Sigmoid colon (tissue), 7 donors: Measurements from ENCODE around the gene RHBG. TPM values are rescaled to one million over a fixed set of nuclear protein-coding genes. Genes with fewer than 3 reads are reported as not detected.

Experiments used
- DNase-seq: peaks from one replicate; pipeline ENCODE4 v3.0.0-alpha.2; 2019
- H3K27ac ChIP-seq, 4 donors: fragments of 200-600 bp; sonication (generic); one replicate each; pipeline ENCODE4 v1.5.1; 2016 to 2019; ENCODE audit warnings: mild to moderate bottlenecking in 1 of 4
- H3K27me3 ChIP-seq, 3 donors: fragments of 200-600 bp; sonication (generic); one replicate each; pipeline ENCODE4 v1.5.1; 2019; ENCODE audit warnings: mild to moderate bottlenecking in 1 of 3
- H3K36me3 ChIP-seq, 4 donors: fragments of 200-600 bp; sonication (generic); one replicate each; pipeline ENCODE4 v1.5.1; 2016 to 2019
- H3K4me1 ChIP-seq, 4 donors: fragments of 200-600 bp; sonication (generic); one replicate each; pipeline ENCODE4 v1.5.1; 2017 to 2019
- H3K4me3 ChIP-seq, 4 donors: fragments of 200-600 bp; sonication (generic); one replicate each; pipeline ENCODE4 v1.5.1; 2017 to 2019; ENCODE audit warnings: mild to moderate bottlenecking in 2 of 4, moderate library complexity in 1 of 4
- H3K9me3 ChIP-seq, 4 donors: fragments of 200-600 bp in 3 of 4; sonication (generic) in 3 of 4; one replicate each; pipeline versions ENCODE4 v1.5.1 to v1.6.1; 2013 to 2019
- EP300 ChIP-seq, 4 donors: sonication (generic); formaldehyde crosslinking; IDR thresholded peaks; one replicate each; pipeline ENCODE4 v1.6.1; 2017; ENCODE audit warnings: antibody characterized with exemption in 4 of 4
- POLR2A ChIP-seq, 2 donors: fragments of 450-650 bp; IDR thresholded peaks; one replicate each; pipeline ENCODE4 v1.6.1; 2016; ENCODE audit warnings: antibody characterized with exemption in 2 of 2, mild to moderate bottlenecking in 2 of 2, moderate library complexity in 2 of 2
- POLR2AphosphoS5 ChIP-seq, 4 donors: sonication (generic); formaldehyde crosslinking; IDR thresholded peaks; one replicate each; pipeline ENCODE4 v1.6.1; 2017; ENCODE audit warnings: antibody characterized with exemption in 4 of 4
- WGBS, 2 donors: extraction: QIAGEN DNeasy Blood & Tissue Kit; methylation state at CpG; one replicate each; pipeline ENCODE4 v1.1.7; 2013; 5-methylcytosine and 5-hydroxymethylcytosine counted together
- intact Hi-C: fragments of 100-400 bp; cut with DNase I; formaldehyde crosslinking; loops from one replicate; pipeline ENCODE4 v1.15.1; 2023
- polyA plus RNA-seq, 3 donors: library from polyadenylated mRNA; stranded (reverse); fragments of 200-250 nt; gene quantifications; one replicate each; pipeline ENCODE4 v1.2.3, GENCODE V29; 2013
- total RNA-seq, 4 donors: library from RNA; depleted of rRNA; stranded (reverse); fragments of >200 nt; gene quantifications; one replicate each; pipeline ENCODE4 v1.1.0, GENCODE V29; 2016
- TF ChIP-seq, protein P1 (sequence below), 4 experiments: fragments of 450-650 bp in 3 of 4; fragments of 200-600 bp in 1 of 4; IDR thresholded peaks; one replicate each; pipeline ENCODE4 v1.5.1; 2016 to 2019; ENCODE audit warnings: antibody characterized with exemption in 4 of 4, mild to moderate bottlenecking in 3 of 4, moderate library complexity in 2 of 4
- donor health status: healthy with polysubstance abuse.
- donor health status: Bipolar disorder and iron deficiency.
- donor health status: healthy.

Gene RHBG
- total and polyA plus RNA-seq, 7 donors, result not detected

DNA sequence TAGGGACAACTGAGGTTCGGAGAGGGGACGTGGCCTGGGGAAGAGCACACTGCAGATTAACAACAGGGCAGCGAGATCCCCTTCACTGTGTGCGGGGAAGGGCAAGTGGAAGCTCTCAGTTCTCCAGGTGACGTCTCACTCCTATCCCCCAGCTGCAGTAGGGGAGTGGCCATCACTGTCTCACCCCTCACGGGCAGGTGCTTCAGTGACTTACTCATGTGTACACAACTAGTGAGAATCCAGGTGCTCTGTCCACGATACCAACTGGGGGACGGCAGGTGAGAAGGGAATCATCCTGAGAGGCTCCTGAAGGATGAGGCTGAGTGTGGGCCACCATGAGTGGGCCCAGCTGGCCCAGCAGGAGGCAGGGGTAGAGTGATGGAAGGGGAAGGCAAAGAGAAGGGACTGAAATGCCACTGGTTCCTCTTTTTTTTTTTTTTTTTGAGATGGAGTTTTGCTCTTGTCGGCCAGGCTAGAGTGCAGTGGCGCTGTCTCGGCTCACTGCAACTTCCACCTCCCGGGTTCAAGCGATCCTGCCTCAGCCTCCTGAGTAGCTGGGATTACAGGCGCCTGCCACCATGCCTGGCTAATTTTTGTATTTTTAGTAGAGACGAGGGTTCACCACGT is 25.9 kb downstream of the RHBG start:
- Histone ChIP-seq H3K9me3 (no peaks in the 10 kb centered on the region), H3K27me3 (peaks cover 3 to 32% (median 20%) of the 10 kb centered on the region in 3 donors), H3K4me1 (no peaks in the 10 kb centered on the region), H3K4me3 (no peak overlapping the region), H3K36me3 (no peaks in the 10 kb centered on the region), H3K27ac (no peak overlapping the region)
- DNase-seq, result no peak
- intact Hi-C loops, result no loop called here
- TF ChIP-seq POLR2A (IDR thresholded peaks at IDR 0.05) (no peak), EP300 (IDR thresholded peaks at IDR 0.05) (no peak), POLR2AphosphoS5 (IDR thresholded peaks at IDR 0.05) (no peak)
- TF ChIP-seq, protein P1, sequence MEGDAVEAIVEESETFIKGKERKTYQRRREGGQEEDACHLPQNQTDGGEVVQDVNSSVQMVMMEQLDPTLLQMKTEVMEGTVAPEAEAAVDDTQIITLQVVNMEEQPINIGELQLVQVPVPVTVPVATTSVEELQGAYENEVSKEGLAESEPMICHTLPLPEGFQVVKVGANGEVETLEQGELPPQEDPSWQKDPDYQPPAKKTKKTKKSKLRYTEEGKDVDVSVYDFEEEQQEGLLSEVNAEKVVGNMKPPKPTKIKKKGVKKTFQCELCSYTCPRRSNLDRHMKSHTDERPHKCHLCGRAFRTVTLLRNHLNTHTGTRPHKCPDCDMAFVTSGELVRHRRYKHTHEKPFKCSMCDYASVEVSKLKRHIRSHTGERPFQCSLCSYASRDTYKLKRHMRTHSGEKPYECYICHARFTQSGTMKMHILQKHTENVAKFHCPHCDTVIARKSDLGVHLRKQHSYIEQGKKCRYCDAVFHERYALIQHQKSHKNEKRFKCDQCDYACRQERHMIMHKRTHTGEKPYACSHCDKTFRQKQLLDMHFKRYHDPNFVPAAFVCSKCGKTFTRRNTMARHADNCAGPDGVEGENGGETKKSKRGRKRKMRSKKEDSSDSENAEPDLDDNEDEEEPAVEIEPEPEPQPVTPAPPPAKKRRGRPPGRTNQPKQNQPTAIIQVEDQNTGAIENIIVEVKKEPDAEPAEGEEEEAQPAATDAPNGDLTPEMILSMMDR (IDR thresholded peaks at IDR 0.05), result no peak
- WGBS, 2 donors, result 64 to 73% methylated on average over 16 of the region's 16 CpGs

DNA sequence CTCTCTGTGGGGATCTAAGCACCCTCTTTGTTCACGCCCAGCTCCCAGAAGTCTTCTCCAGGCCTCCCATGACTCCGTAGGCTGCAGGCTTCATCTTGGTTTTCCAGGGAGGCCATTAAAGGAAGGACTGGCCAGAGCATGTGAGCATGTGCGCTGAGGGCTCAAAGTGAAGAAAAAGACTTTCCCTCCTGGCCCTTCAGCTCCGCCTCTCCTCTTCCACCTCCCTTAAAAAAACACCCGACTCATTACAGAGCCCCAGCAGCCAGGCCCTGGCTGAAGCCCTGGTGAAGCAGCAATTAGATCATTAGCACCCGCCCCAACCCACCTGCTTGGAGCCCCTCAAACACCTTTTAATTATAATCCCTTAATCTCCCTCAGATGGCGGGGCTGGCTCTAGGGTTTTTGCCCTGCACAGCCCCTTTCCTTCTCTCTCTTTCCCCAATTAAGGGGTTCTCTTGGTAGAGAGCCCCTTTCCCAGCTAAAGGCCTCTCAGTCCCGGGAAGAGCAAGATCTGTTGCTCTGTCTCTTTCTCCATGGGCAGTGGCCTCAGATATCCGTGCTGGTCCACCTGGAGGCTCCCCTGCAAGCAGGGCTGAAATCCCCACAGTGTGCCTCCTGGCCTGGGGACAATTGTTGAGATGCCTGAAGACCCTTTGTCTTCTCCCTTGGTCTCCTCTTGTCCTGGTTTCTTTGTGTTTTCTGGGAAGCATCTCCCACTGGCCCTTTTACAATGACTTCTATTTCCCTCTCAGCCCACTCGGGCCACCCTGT is 30.5 kb downstream of the RHBG start:
- Histone ChIP-seq H3K27ac (no peak overlapping the region), H3K9me3 (no peaks in the 10 kb centered on the region), H3K4me3 (no peak overlapping the region), H3K36me3 (no peaks in the 10 kb centered on the region), H3K27me3 (peaks cover 0 to 33% (median 0%) of the 10 kb centered on the region in 3 donors), H3K4me1 (no peaks in the 10 kb centered on the region)
- intact Hi-C loops, result no loop called here
- WGBS, 2 donors, result 81 to 88% methylated on average over 10 of the region's 10 CpGs
- no peak for TF ChIP-seq POLR2AphosphoS5 (IDR thresholded peaks at IDR 0.05)
- TF ChIP-seq POLR2A (IDR thresholded peaks at IDR 0.05), result no peak
- TF ChIP-seq EP300 (IDR thresholded peaks at IDR 0.05), result no peak
- TF ChIP-seq, protein P1 (IDR thresholded peaks at IDR 0.05), result no peak
- DNase-seq, result no peak

DNA sequence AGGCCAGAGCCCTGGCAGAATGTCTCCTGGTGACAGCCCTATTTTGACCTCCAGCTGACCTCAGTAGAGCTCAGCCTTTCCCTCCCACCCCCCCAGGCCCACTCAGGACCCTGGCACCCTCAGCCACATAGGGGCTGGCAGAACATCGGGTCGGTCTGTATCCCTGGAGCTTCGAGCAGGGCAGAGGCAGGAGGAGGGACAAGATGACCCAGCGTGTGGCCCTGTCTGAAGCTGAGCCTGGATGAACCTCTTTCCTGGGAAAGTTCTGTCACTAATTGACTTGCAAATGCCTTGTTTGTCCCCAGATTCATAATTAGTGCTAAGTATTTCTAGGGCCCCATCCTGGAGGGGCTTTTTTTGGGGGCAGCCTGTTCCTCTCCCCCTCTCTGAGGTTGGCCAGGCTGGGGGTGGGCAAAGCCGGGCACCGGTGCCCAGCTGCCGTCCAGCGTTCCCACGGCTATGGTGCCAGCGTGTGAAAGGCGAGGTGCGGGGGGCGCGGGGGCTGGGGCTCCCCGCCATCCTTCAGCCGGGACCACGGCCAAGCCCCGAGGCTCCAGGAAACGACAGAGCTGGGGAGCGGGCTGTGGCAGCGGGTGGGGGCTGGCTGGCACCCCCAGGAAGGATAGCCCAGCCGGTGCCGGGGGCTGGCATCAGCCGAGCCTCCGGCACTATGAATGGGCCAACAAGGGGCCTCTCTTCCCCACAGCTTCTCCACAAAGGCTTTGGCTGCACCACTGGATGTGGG is 31.4 kb downstream of the RHBG start:
- peaks cover 0 to 40% (median 0%) of the 10 kb centered on the region in 3 donors for H3K27me3 ChIP-seq
- H3K4me3 ChIP-seq, result no peak overlapping the region
- H3K36me3 ChIP-seq, result no peaks in the 10 kb centered on the region
- TF ChIP-seq POLR2AphosphoS5 (IDR thresholded peaks at IDR 0.05) (no peak), POLR2A (IDR thresholded peaks at IDR 0.05) (no peak), EP300 (IDR thresholded peaks at IDR 0.05) (no peak)
- TF ChIP-seq, protein P1 (IDR thresholded peaks at IDR 0.05), result no peak
- intact Hi-C loops, result no loop called here
- WGBS, 2 donors, result 82 to 84% methylated on average over 25 of the region's 25 CpGs
- no peak overlapping the region for H3K27ac ChIP-seq
- H3K9me3 ChIP-seq, result no peaks in the 10 kb centered on the region
- no peaks in the 10 kb centered on the region for H3K4me1 ChIP-seq
- DNase-seq, result no peak

DNA sequence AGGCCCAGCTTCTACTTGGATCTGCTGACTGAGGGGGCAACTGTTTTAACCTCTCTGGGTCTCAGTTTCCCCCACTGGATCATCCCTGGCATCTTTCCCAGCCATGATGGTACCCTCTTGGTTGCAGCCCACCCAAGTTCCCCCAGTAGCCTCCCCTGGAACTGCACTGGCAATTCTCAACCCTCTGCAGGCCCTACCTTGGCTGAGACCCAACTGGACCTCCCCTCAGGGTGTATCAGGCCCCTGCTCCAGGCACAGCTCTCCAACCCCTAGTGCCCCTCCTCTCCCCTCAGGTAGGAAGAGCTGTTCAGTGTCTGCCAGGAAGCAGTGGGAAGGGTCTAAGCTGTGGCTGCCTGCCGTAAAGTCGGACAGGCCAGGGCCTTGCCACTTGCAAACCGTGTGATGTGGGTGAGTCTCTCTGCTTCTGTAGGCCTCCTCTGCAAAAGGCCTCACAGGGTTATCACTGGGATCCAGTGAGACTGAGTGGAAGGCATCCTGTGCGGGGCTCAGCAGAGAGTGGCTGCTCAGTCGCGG is 32.1 kb downstream of the RHBG start:
- WGBS, 2 donors, result 71 to 83% methylated on average over 6 of the region's 6 CpGs
- H3K4me1 ChIP-seq, result no peaks in the 10 kb centered on the region
- no peaks in the 10 kb centered on the region for H3K9me3 ChIP-seq
- H3K36me3 ChIP-seq, result no peaks in the 10 kb centered on the region
- no peak for DNase-seq
- TF ChIP-seq POLR2A (IDR thresholded peaks at IDR 0.05) (no peak), POLR2AphosphoS5 (IDR thresholded peaks at IDR 0.05) (no peak)
- TF ChIP-seq, protein P1 (IDR thresholded peaks at IDR 0.05), result no peak
- intact Hi-C loops, result no loop called here
- H3K27me3 ChIP-seq, result peaks cover 0 to 48% (median 3%) of the 10 kb centered on the region in 3 donors
- H3K27ac ChIP-seq, result no peak overlapping the region
- H3K4me3 ChIP-seq, result no peak overlapping the region
